Measurements from ENCODE around the gene UTS2. TPM values are rescaled to one million over a fixed set of nuclear protein-coding genes. Genes with fewer than 3 reads are reported as not detected.

UTS2 gene
- 10 to 100 TPM in 1 of 2 donors, 1 to 10 TPM in 1; 3.6 to 11.0 TPM for total RNA-seq
- polyA plus RNA-seq (ENCODE audit: insufficient read length in 2 of 2), result 10 to 100 TPM; 21.2 to 33.9 TPM
- long read RNA-seq, donor 1, transcript UTS2-202 (4 exons, 559 nt), result major isoform, 19 of 19 reads
- long read RNA-seq, donor 1, partial matches to known transcripts, result 0 of 19 reads
- long read RNA-seq, donor 1, other reads (novel, unspliced or antisense), result 0 of 19 reads
- long read RNA-seq, donor 2, partial matches to known transcripts, result 5 of 9 reads
- long read RNA-seq, donor 2, other reads (novel, unspliced or antisense), result 0 of 9 reads
- long read RNA-seq, donor 3, transcript UTS2-202 (4 exons, 559 nt), result major isoform, 9 of 15 reads
- long read RNA-seq, donor 3, partial matches to known transcripts, result 6 of 15 reads
- long read RNA-seq, donor 3, other reads (novel, unspliced or antisense), result 0 of 15 reads
- long read RNA-seq, donor 4, result 0 reads

GRCh38 chr1:7852804-7853683 is at the start of gene UTS2:
Gene UTS2, minus strand, starts transcription at chr1:7853065. Its CDS starts 62 bp downstream, at chr1:7853003.
- H3K36me3 ChIP-seq (ENCODE audit: control insufficient read depth, insufficient read depth, low read length), result no peaks in the 10 kb centered on the region
- WGBS (ENCODE audit: insufficient coverage), result 79% methylated on average over 4 of the region's 10 CpGs
- no peak within 1 kb of the TSS for H3K4me3 ChIP-seq (ENCODE audit: low read depth, low read length)
- no peak within 1 kb of the TSS for H3K27ac ChIP-seq (ENCODE audit: low read depth, low read length)
- no peaks in the 10 kb centered on the region for H3K9me3 ChIP-seq (ENCODE audit: control insufficient read depth, insufficient read depth, low read length)
- H3K27me3 ChIP-seq (ENCODE audit: control insufficient read depth, insufficient read depth, low read length), result no peaks in the 10 kb centered on the region
- peak in 1 of 6 donors; percentile 17 for DNase-seq (ENCODE audit: low read depth in 4 of 6, low spot score in 6 of 6)
- H3K4me1 ChIP-seq (ENCODE audit: control insufficient read depth, insufficient read depth, low read length), result no peaks in the 10 kb centered on the region

- H3K4me3 ChIP-seq (ENCODE audit: low read depth, low read length), result no peak overlapping the region
- H3K36me3 ChIP-seq (ENCODE audit: control insufficient read depth, insufficient read depth, low read length), result no peaks in the 10 kb centered on the region
- H3K4me1 ChIP-seq (ENCODE audit: control insufficient read depth, insufficient read depth, low read length), result peaks cover 3% of the 10 kb centered on the region
- no peaks in the 10 kb centered on the region for H3K9me3 ChIP-seq (ENCODE audit: control insufficient read depth, insufficient read depth, low read length)
- 85% methylated on average over 4 of the region's 4 CpGs for WGBS (ENCODE audit: insufficient coverage)
- DNase-seq (ENCODE audit: low read depth in 4 of 6, low spot score in 6 of 6), result no peak
- no peaks in the 10 kb centered on the region for H3K27me3 ChIP-seq (ENCODE audit: control insufficient read depth, insufficient read depth, low read length)
- no peak overlapping the region for H3K27ac ChIP-seq (ENCODE audit: low read depth, low read length)
These were observed 46.9 kb upstream of the UTS2 start for GRCh38 chr1:7899741-7900140.

DNA sequence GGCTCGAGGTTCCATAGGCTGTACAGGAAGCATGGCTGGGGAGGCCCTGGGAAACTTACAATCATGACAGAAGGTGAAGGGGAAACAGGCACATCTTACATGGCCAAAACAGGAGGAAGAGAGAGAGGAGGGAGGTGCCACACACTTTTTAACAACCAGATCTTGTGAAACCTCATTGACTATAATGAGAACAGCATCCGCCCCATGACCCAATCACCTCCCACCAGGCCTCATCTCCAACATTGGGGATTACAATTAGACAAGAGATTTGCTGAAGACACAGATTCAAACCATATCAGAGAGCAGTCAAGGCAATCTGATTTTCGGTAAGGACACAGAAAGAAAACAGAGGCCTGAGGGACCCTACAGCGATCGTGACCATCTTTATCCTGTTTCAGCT is 46.1 kb upstream of the UTS2 start:
- no peak for DNase-seq (ENCODE audit: low read depth in 4 of 6, low spot score in 6 of 6)
- no peak overlapping the region for H3K27ac ChIP-seq (ENCODE audit: low read depth, low read length)
- H3K4me1 ChIP-seq (ENCODE audit: control insufficient read depth, insufficient read depth, low read length), result peaks cover 3% of the 10 kb centered on the region
- no peaks in the 10 kb centered on the region for H3K9me3 ChIP-seq (ENCODE audit: control insufficient read depth, insufficient read depth, low read length)
- H3K4me3 ChIP-seq (ENCODE audit: low read depth, low read length), result no peak overlapping the region
- WGBS (ENCODE audit: insufficient coverage), result 100% methylated on average over 1 of the region's 5 CpGs
- H3K27me3 ChIP-seq (ENCODE audit: control insufficient read depth, insufficient read depth, low read length), result no peaks in the 10 kb centered on the region
- no peaks in the 10 kb centered on the region for H3K36me3 ChIP-seq (ENCODE audit: control insufficient read depth, insufficient read depth, low read length)

DNA sequence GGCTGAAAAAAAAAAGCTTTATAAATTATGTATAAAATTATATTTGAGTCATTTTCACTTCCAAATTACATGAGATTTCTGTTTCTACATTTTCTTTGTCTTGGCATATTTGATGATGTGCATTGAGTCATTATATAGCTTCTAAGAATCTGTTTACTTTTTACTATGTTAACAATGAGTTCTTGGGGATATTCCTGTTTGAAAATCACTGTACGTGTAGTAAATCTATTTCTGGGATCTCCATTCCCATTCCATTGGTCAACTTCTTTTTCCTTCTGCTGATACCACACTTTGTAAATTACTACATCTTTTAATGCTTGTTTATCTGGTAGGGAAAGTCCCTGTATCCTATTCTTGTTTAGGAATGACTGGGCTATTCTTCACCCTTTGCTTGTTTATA is 44.1 kb upstream of the UTS2 start:
- no peak overlapping the region for H3K27ac ChIP-seq (ENCODE audit: low read depth, low read length)
- no CpG with 5 or more reads among the region's 1 CpG for WGBS (ENCODE audit: insufficient coverage)
- no peak overlapping the region for H3K4me3 ChIP-seq (ENCODE audit: low read depth, low read length)
- H3K36me3 ChIP-seq (ENCODE audit: control insufficient read depth, insufficient read depth, low read length), result no peaks in the 10 kb centered on the region
- no peaks in the 10 kb centered on the region for H3K9me3 ChIP-seq (ENCODE audit: control insufficient read depth, insufficient read depth, low read length)
- H3K4me1 ChIP-seq (ENCODE audit: control insufficient read depth, insufficient read depth, low read length), result no peaks in the 10 kb centered on the region
- DNase-seq (ENCODE audit: low read depth in 4 of 6, low spot score in 6 of 6), result no peak
- no peaks in the 10 kb centered on the region for H3K27me3 ChIP-seq (ENCODE audit: control insufficient read depth, insufficient read depth, low read length)

DNA sequence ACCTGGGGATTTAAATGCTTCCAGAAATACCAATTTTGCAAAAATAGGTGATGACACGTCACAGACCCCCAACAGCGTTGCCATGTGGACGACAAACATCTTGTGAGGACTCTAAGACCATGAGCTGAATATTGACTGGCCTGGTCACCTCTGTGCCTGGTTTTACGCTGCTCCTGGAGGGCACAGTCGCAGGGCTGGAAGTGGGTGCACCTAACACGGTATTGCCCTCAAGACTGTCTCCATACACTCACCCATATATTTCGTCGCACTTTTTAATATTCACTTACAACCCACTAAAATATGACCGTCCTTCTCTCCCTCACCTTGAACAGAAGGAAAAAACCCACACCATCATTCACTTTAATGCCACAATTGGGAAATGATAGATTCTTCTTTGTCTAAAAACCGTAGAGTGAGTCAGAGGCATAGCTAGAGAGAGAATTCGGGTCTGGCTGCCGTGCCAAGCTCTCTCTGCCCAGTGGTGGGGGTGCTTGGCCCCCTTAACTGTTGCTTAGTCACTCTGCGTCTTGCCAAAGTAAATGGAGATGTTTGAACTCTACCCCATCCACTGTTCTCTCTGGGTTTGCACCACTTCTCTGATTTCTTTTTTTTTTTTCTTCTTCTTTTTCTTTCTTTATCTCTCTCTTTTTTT is 40.8 kb upstream of the UTS2 start:
- H3K36me3 ChIP-seq (ENCODE audit: control insufficient read depth, insufficient read depth, low read length), result no peaks in the 10 kb centered on the region
- H3K4me1 ChIP-seq (ENCODE audit: control insufficient read depth, insufficient read depth, low read length), result no peaks in the 10 kb centered on the region
- no peak overlapping the region for H3K27ac ChIP-seq (ENCODE audit: low read depth, low read length)
- H3K9me3 ChIP-seq (ENCODE audit: control insufficient read depth, insufficient read depth, low read length), result no peaks in the 10 kb centered on the region
- H3K27me3 ChIP-seq (ENCODE audit: control insufficient read depth, insufficient read depth, low read length), result no peaks in the 10 kb centered on the region
- DNase-seq (ENCODE audit: low read depth in 4 of 6, low spot score in 6 of 6), result peak in 1 of 6 donors; percentile 20
- H3K4me3 ChIP-seq (ENCODE audit: low read depth, low read length), result no peak overlapping the region
- 87% methylated on average over 8 of the region's 13 CpGs for WGBS (ENCODE audit: insufficient coverage)

DNA sequence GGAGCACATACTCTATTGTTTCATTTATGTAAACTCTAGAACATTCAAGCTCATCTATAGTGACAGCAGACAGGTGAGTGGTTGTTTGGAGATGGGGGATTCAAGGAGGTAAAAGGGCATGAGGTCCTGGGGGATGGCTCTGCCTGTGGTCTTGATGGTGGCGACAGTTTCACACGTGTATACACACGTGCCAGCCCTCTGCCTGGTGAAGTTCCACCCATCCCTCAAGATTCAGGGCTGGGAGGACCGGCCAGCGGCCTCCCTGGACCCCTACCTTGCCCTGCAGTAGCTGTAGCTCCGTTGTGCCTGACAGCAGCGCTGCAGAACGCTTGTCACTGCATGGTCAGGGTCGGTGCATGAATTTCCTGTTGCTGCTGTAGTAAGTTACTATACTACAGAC is 38.9 kb upstream of the UTS2 start:
- H3K4me3 ChIP-seq (ENCODE audit: low read depth, low read length), result no peak overlapping the region
- no peak overlapping the region for H3K27ac ChIP-seq (ENCODE audit: low read depth, low read length)
- DNase-seq (ENCODE audit: low read depth in 4 of 6, low spot score in 6 of 6), result no peak
- H3K36me3 ChIP-seq (ENCODE audit: control insufficient read depth, insufficient read depth, low read length), result no peaks in the 10 kb centered on the region
- no peaks in the 10 kb centered on the region for H3K27me3 ChIP-seq (ENCODE audit: control insufficient read depth, insufficient read depth, low read length)
- H3K4me1 ChIP-seq (ENCODE audit: control insufficient read depth, insufficient read depth, low read length), result no peaks in the 10 kb centered on the region
- H3K9me3 ChIP-seq (ENCODE audit: control insufficient read depth, insufficient read depth, low read length), result no peaks in the 10 kb centered on the region
- 84% methylated on average over 9 of the region's 9 CpGs for WGBS (ENCODE audit: insufficient coverage)

DNA sequence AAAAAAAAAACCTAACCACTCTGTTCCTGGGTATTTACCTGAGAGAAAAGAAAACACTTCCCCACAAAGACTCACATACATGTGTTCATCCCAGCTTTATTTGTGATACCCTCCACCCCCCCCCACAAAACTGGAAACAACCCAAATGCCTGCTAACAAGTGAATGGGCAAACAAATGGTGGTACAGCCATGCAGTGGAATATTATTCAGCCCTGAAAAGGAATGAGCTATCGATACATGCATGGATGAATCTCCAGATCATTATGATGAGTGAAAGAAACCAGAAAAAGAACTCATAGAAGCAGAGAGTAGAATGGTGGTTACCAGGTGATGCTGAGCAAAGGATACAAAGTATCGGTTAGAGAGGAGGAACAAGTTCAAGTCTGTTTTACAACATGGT is 38.0 kb upstream of the UTS2 start:
- 95% methylated on average over 1 of the region's 2 CpGs for WGBS (ENCODE audit: insufficient coverage)
- no peak for DNase-seq (ENCODE audit: low read depth in 4 of 6, low spot score in 6 of 6)

GRCh38 chr1:7888248-7889081 is 35.6 kb upstream of the UTS2 start:
- 75% methylated on average over 5 of the region's 9 CpGs for WGBS (ENCODE audit: insufficient coverage)
- H3K27me3 ChIP-seq (ENCODE audit: control insufficient read depth, insufficient read depth, low read length), result no peaks in the 10 kb centered on the region

More for the DNA sequence above, 38.0 kb upstream of the UTS2 start:
- no peak overlapping the region for H3K27ac ChIP-seq (ENCODE audit: low read depth, low read length)
- H3K9me3 ChIP-seq (ENCODE audit: control insufficient read depth, insufficient read depth, low read length), result no peaks in the 10 kb centered on the region
- no peaks in the 10 kb centered on the region for H3K36me3 ChIP-seq (ENCODE audit: control insufficient read depth, insufficient read depth, low read length)
- no peak overlapping the region for H3K4me3 ChIP-seq (ENCODE audit: low read depth, low read length)
- peaks cover 7% of the 10 kb centered on the region for H3K4me1 ChIP-seq (ENCODE audit: control insufficient read depth, insufficient read depth, low read length)
- no peaks in the 10 kb centered on the region for H3K27me3 ChIP-seq (ENCODE audit: control insufficient read depth, insufficient read depth, low read length)

GRCh38 chr1:7886405-7886745 is 33.5 kb upstream of the UTS2 start:
- no peaks in the 10 kb centered on the region for H3K27me3 ChIP-seq (ENCODE audit: control insufficient read depth, insufficient read depth, low read length)
- peaks cover 7% of the 10 kb centered on the region for H3K4me1 ChIP-seq (ENCODE audit: control insufficient read depth, insufficient read depth, low read length)
- H3K9me3 ChIP-seq (ENCODE audit: control insufficient read depth, insufficient read depth, low read length), result no peaks in the 10 kb centered on the region
- H3K27ac ChIP-seq (ENCODE audit: low read depth, low read length), result no peak overlapping the region
- no peak overlapping the region for H3K4me3 ChIP-seq (ENCODE audit: low read depth, low read length)
- DNase-seq (ENCODE audit: low read depth in 4 of 6, low spot score in 6 of 6), result peak; percentile 13 to 95 (median 40)
- 30% methylated on average over 5 of the region's 7 CpGs for WGBS (ENCODE audit: insufficient coverage)
- H3K36me3 ChIP-seq (ENCODE audit: control insufficient read depth, insufficient read depth, low read length), result no peaks in the 10 kb centered on the region

More at GRCh38 chr1:7888248-7889081, 35.6 kb upstream of the UTS2 start:
- Histone ChIP-seq H3K27ac (ENCODE audit: low read depth, low read length) (no peak overlapping the region), H3K4me3 (ENCODE audit: low read depth, low read length) (no peak overlapping the region), H3K36me3 (ENCODE audit: control insufficient read depth, insufficient read depth, low read length) (no peaks in the 10 kb centered on the region), H3K4me1 (ENCODE audit: control insufficient read depth, insufficient read depth, low read length) (peaks cover 7% of the 10 kb centered on the region), H3K9me3 (ENCODE audit: control insufficient read depth, insufficient read depth, low read length) (no peaks in the 10 kb centered on the region)
- DNase-seq (ENCODE audit: low read depth in 4 of 6, low spot score in 6 of 6), result no peak

Data from spinal cord (tissue), 10 donors.